IMR-90 (cell line): ENCODE results near the gene DNAJB7. TPM values are rescaled to one million over a fixed set of nuclear protein-coding genes. Genes with fewer than 3 reads are reported as not detected.

Experiments used
- ATAC-seq: fragments of 200-7000 bp; cut with Tn5 transposase; 2 replicates; pipeline ENCODE4 v1.9.1; 2020; ENCODE audit warnings: low read depth, mild to moderate bottlenecking, moderate library complexity
- BruUV-seq: library from RNA; stranded (reverse); fragments of 400-500 nt; replicated peaks from 2 replicates; lab custom pipeline; 2021; lab: Mats Ljungman, UMichigan
- CTCF ChIA-PET: fragments of 300-600 bp; formaldehyde crosslinking; extraction: SDS; loops from one replicate; lab custom pipeline; 2021; ENCODE audit warnings: antibody characterized with exemption; lab: Yijun Ruan, JAX
- POLR2A ChIA-PET: fragments of 300-600 bp; sonication (Branson Sonifier 250); formaldehyde crosslinking; loops from one replicate; lab custom pipeline; 2022; ENCODE audit warnings: antibody characterized with exemption; ENCODE audit not compliant: unreplicated experiment; lab: Charles Lee
- DNase-seq: peaks from one replicate; pipeline ENCODE4 v3.0.0; 2013
- H2AFZ ChIP-seq: replicated peaks from 2 replicates; pipeline ENCODE3; 2013; ENCODE audit warnings: low read length, mild to moderate bottlenecking; ENCODE audit not compliant: poor library complexity
- H2AK5ac ChIP-seq: 2 replicates; pipeline ENCODE4 v1.6.1; 2013; ENCODE audit warnings: low read depth, low read length, inconsistent platforms
- H2AK9ac ChIP-seq: replicated peaks from 2 replicates; pipeline ENCODE3; 2013; ENCODE audit warnings: mild to moderate bottlenecking, low read depth, low read length, moderate library complexity; ENCODE audit not compliant: poor library complexity
- H2BK120ac ChIP-seq: 2 replicates; pipeline ENCODE4 v1.6.1; 2013; ENCODE audit warnings: low read depth, low read length, inconsistent platforms
- H2BK15ac ChIP-seq: 3 replicates; pipeline ENCODE4 v1.6.1; 2013; ENCODE audit warnings: low read depth, low read length, inconsistent platforms
- H2BK20ac ChIP-seq: 2 replicates; pipeline ENCODE4 v1.6.1; 2013; ENCODE audit warnings: low read depth, mild to moderate bottlenecking, inconsistent platforms, low read length, moderate library complexity
- H2BK5ac ChIP-seq: 2 replicates; pipeline ENCODE4 v1.6.1; 2013; ENCODE audit warnings: mild to moderate bottlenecking, low read depth, low read length, inconsistent platforms; ENCODE audit not compliant: poor library complexity, severe bottlenecking
- H3K14ac ChIP-seq: replicated peaks from 2 replicates; pipeline ENCODE4 v1.6.1; 2013; ENCODE audit warnings: low read depth, low read length, inconsistent platforms
- H3K18ac ChIP-seq: 2 replicates; pipeline ENCODE4 v1.6.1; 2013; ENCODE audit warnings: low read depth, low read length, control low read depth
- H3K23ac ChIP-seq: 2 replicates; pipeline ENCODE4 v1.6.1; 2013; ENCODE audit warnings: low read depth, low read length, inconsistent platforms
- H3K27ac ChIP-seq: 2 replicates; pipeline ENCODE4 v1.5.1; 2013; ENCODE audit warnings: mild to moderate bottlenecking, control low read depth, low read length; ENCODE audit not compliant: insufficient read depth
- H3K27me3 ChIP-seq: 2 replicates; pipeline ENCODE4 v1.6.1; 2013; ENCODE audit warnings: low read length; ENCODE audit not compliant: control insufficient read depth, insufficient read depth
- H3K36me3 ChIP-seq: 2 replicates; pipeline ENCODE4 v1.6.1; 2013; ENCODE audit warnings: low read length, mixed read lengths; ENCODE audit not compliant: control insufficient read depth, insufficient read depth
- H3K4ac ChIP-seq: 2 replicates; pipeline ENCODE4 v1.6.1; 2013; ENCODE audit warnings: low read depth, low read length, inconsistent platforms
- H3K4me1 ChIP-seq: 2 replicates; pipeline ENCODE4 v1.6.1; 2013; ENCODE audit warnings: low read length, mixed read lengths; ENCODE audit not compliant: control insufficient read depth, insufficient read depth
- H3K4me2 ChIP-seq: 2 replicates; pipeline ENCODE4 v1.6.1; 2013; ENCODE audit warnings: low read depth, mild to moderate bottlenecking, control low read depth, low read length, moderate library complexity
- H3K4me3 ChIP-seq: 2 replicates; pipeline ENCODE4 v1.5.1; 2013; ENCODE audit warnings: low read depth, mild to moderate bottlenecking, control low read depth, low read length, moderate library complexity; ENCODE audit not compliant: insufficient read depth
- H3K56ac ChIP-seq: 2 replicates; pipeline ENCODE4 v1.6.1; 2013; ENCODE audit warnings: low read length, inconsistent platforms; ENCODE audit not compliant: insufficient read depth; ENCODE audit errors: extremely low read depth
- H3K79me1 ChIP-seq, 2 experiments: 2 replicates each; pipeline ENCODE4 v1.6.1; 2013; ENCODE audit warnings: low read length in 2 of 2, inconsistent platforms in 1 of 2, low read depth in 1 of 2
- H3K9ac ChIP-seq: 2 replicates; pipeline ENCODE4 v1.6.1; 2013; ENCODE audit warnings: low read depth, low read length, control low read depth
- H3K9me1 ChIP-seq: 2 replicates; pipeline ENCODE4 v1.6.1; 2013; ENCODE audit warnings: low read length, inconsistent platforms; ENCODE audit not compliant: insufficient read depth
- H3K9me3 ChIP-seq: 2 replicates; pipeline ENCODE4 v1.6.1; 2013; ENCODE audit warnings: low read length; ENCODE audit not compliant: control insufficient read depth, insufficient read depth
- H4K20me1 ChIP-seq: 2 replicates; pipeline ENCODE4 v1.6.1; 2013; ENCODE audit warnings: low read length, inconsistent platforms; ENCODE audit not compliant: insufficient read depth
- H4K5ac ChIP-seq: 2 replicates; pipeline ENCODE4 v1.6.1; 2013; ENCODE audit warnings: mild to moderate bottlenecking, low read depth, low read length, control low read depth
- H4K8ac ChIP-seq, 2 experiments: 2 replicates each; pipeline ENCODE4 v1.6.1; 2013; ENCODE audit warnings: low read depth in 2 of 2, low read length in 2 of 2, control low read depth in 1 of 2, inconsistent platforms in 1 of 2
- H4K91ac ChIP-seq: 2 replicates; pipeline ENCODE4 v1.6.1; 2013; ENCODE audit warnings: low read depth, low read length, inconsistent platforms; ENCODE audit not compliant: insufficient read depth
- BHLHE40 ChIP-seq: fragments of 150-350 bp; IDR thresholded peaks from 2 replicates; pipeline ENCODE4 v1.6.1; 2016; ENCODE audit warnings: mild to moderate bottlenecking, low read depth, low read length
- CEBPB ChIP-seq: IDR thresholded peaks from 2 replicates; pipeline ENCODE4 v1.6.1; 2012; ENCODE audit warnings: low read depth, low read length, improper control_type of control experiment
- CTCF ChIP-seq: conservative IDR thresholded peaks from 2 replicates; pipeline ENCODE4 v1.5.1; 2012; ENCODE audit warnings: mild to moderate bottlenecking, low read depth, low read length, improper control_type of control experiment
- ELK1 ChIP-seq: fragments of 150-350 bp; IDR thresholded peaks from 2 replicates; pipeline ENCODE4 v1.6.1; 2016; ENCODE audit warnings: low read depth, mild to moderate bottlenecking, low read length, moderate library complexity, borderline replicate concordance
- FOS ChIP-seq: fragments of 150-350 bp; IDR thresholded peaks from 2 replicates; pipeline ENCODE4 v1.6.1; 2016; ENCODE audit warnings: low read depth, low read length
- MAFK ChIP-seq: IDR thresholded peaks from 2 replicates; pipeline ENCODE4 v1.6.1; 2012; ENCODE audit warnings: low read depth, low read length, improper control_type of control experiment
- MAZ ChIP-seq: IDR thresholded peaks from 2 replicates; pipeline ENCODE4 v1.6.1; 2012; ENCODE audit warnings: low read depth, mild to moderate bottlenecking, low read length, improper control_type of control experiment, moderate library complexity, borderline replicate concordance
- MXI1 ChIP-seq: IDR thresholded peaks from 2 replicates; pipeline ENCODE4 v1.6.1; 2012; ENCODE audit warnings: low read depth, mild to moderate bottlenecking, low read length, moderate library complexity, borderline replicate concordance
- NFE2L2 ChIP-seq: fragments of 150-350 bp; IDR thresholded peaks from 2 replicates; pipeline ENCODE4 v1.6.1; 2016; ENCODE audit warnings: low read depth, mild to moderate bottlenecking, low read length
- POLR2A ChIP-seq: IDR thresholded peaks from 2 replicates; pipeline ENCODE4 v1.6.1; 2012; ENCODE audit warnings: mild to moderate bottlenecking, low read depth, low read length
- RAD21 ChIP-seq: IDR thresholded peaks from 2 replicates; pipeline ENCODE4 v1.6.1; 2012; ENCODE audit warnings: low read length, improper control_type of control experiment
- RCOR1 ChIP-seq: IDR thresholded peaks from 2 replicates; pipeline ENCODE4 v1.6.1; 2012; ENCODE audit warnings: mild to moderate bottlenecking, low read length, improper control_type of control experiment; ENCODE audit not compliant: insufficient replicate concordance
- RFX5 ChIP-seq: IDR thresholded peaks from 2 replicates; pipeline ENCODE4 v1.8.0; 2012; ENCODE audit warnings: low read depth, mild to moderate bottlenecking, low read length, moderate library complexity
- SMC3 ChIP-seq: fragments of 150-350 bp; IDR thresholded peaks from 2 replicates; pipeline ENCODE4 v1.6.1; 2016; ENCODE audit warnings: low read depth, mild to moderate bottlenecking, antibody characterized with exemption, low read length, moderate library complexity
- WGBS, 2 experiments: methylation state at CpG; one replicate each; pipeline versions ENCODE4 v1.1.5 to v1.1.7; 2013; ENCODE audit warnings: missing lambda C conversion rate in 2 of 2; ENCODE audit not compliant: insufficient read length in 1 of 2; ENCODE audit errors: extremely low coverage in 2 of 2; 5-methylcytosine and 5-hydroxymethylcytosine counted together
- dilution Hi-C: fragments of 300-500 bp; cut with HindIII; formaldehyde crosslinking; loops from one replicate; pipeline ENCODE4 v1.14.3; 2018; ENCODE audit warnings: low sequenced_read_pairs; ENCODE audit not compliant: unreplicated experiment
- in situ Hi-C: fragments of 300-500 bp; cut with MboI; formaldehyde crosslinking; loops from 3 replicates; pipeline ENCODE4 v1.14.3; 2019; ENCODE audit warnings: low sequenced_read_pairs, inconsistent platforms, mixed read lengths
- intact Hi-C: fragments of 100-400 bp; cut with micrococcal nuclease; formaldehyde crosslinking; loops from 2 replicates; pipeline ENCODE4 v1.10.0; 2022
- polyA plus RNA-seq, 3 experiments: library from polyadenylated mRNA; depleted of rRNA; stranded (reverse); fragments of >200 nt; gene quantifications; 2 replicates each; pipeline ENCODE4 v1.2.3, GENCODE V29; 2012; ENCODE audit warnings: low replicate concordance in 1 of 3
- total RNA-seq: library from RNA; depleted of rRNA; stranded (reverse); fragments of >200 nt; gene quantifications from 2 replicates; pipeline ENCODE4 v1.2.3, GENCODE V29; 2012
- TF ChIP-seq, protein P1 (sequence below): fragments of 150-350 bp; IDR thresholded peaks from 2 replicates; pipeline ENCODE4 v1.6.1; 2017; ENCODE audit warnings: mild to moderate bottlenecking, antibody characterized with exemption, low read length, low read depth

Gene DNAJB7
- total and polyA plus RNA-seq, 2 of the 4 experiments (the other 2 are of a cell fraction), result not detected

- no peak overlapping the region for H3K4me2 ChIP-seq
- no peak overlapping the region for H2AFZ ChIP-seq
- no peak overlapping the region for H2BK120ac ChIP-seq
- peaks cover 25% of the 10 kb centered on the region for H3K36me3 ChIP-seq
- POLR2A ChIA-PET, result no interaction called here
- H3K9me1 ChIP-seq, result no peaks in the 10 kb centered on the region
- H2BK5ac ChIP-seq, result no peak overlapping the region
- no peak overlapping the region for H3K9ac ChIP-seq
- WGBS, 2 experiments, result no CpG with 5 or more reads among the region's 7 CpGs
- no peak overlapping the region for H2AK5ac ChIP-seq
- CTCF ChIA-PET, result interaction anchor here (0.7 kb wide), 1 partner anchor 33 kb away, joined by 7 read pairs; no protein-coding TSS in a partner anchor
- no peak overlapping the region for H3K4ac ChIP-seq
- no peaks in the 10 kb centered on the region for H3K4me1 ChIP-seq
- no peaks in the 10 kb centered on the region for H3K27me3 ChIP-seq
- no peak overlapping the region for H4K5ac ChIP-seq
- ATAC-seq (no peak), DNase-seq (no peak)
- no peak overlapping the region for H2AK9ac ChIP-seq
- in situ Hi-C loops, result no loop called here
- no peak overlapping the region for H4K8ac ChIP-seq
- no peak overlapping the region for H3K18ac ChIP-seq
- H3K27ac ChIP-seq, result no peak overlapping the region
- no peaks in the 10 kb centered on the region for H4K20me1 ChIP-seq
- H3K4me3 ChIP-seq, result no peak overlapping the region
- H3K14ac ChIP-seq, result no peak overlapping the region
- no peak overlapping the region for H2BK20ac ChIP-seq
- H3K56ac ChIP-seq, result no peak overlapping the region
- intact Hi-C loops, result loop anchor here (10.0 kb wide), 1 partner anchor 328 kb away; no protein-coding TSS in a partner anchor
- no peaks in the 10 kb centered on the region for H3K9me3 ChIP-seq
- no TSS peak for BruUV-seq
- H4K91ac ChIP-seq, result no peak overlapping the region
- H3K79me1 ChIP-seq, result peaks cover 3 to 9% of the 10 kb centered on the region in 2 experiments; a peak in 2 of 4 replicates
- dilution Hi-C loops, result no loop called here
- H3K23ac ChIP-seq, result no peak overlapping the region
- H2BK15ac ChIP-seq, result no peak overlapping the region
- TF ChIP-seq CTCF (no peak), MAZ (no peak), NFE2L2 (no peak), FOS (no peak), SMC3 (no peak), ELK1 (no peak), MAFK (no peak), BHLHE40 (no peak), RAD21 (no peak), CEBPB (no peak), RFX5 (no peak), MXI1 (no peak), RCOR1 (no peak), POLR2A (no peak)
- TF ChIP-seq, protein P1, sequence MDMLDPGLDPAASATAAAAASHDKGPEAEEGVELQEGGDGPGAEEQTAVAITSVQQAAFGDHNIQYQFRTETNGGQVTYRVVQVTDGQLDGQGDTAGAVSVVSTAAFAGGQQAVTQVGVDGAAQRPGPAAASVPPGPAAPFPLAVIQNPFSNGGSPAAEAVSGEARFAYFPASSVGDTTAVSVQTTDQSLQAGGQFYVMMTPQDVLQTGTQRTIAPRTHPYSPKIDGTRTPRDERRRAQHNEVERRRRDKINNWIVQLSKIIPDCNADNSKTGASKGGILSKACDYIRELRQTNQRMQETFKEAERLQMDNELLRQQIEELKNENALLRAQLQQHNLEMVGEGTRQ, result no peak
Measured at GRCh38 chr22:40826984-40827741, 34.8 kb downstream of the DNAJB7 start.
